HepG2 (cell line): ENCODE data around the gene ZNF276. TPM values are rescaled to one million over a fixed set of nuclear protein-coding genes. Genes with fewer than 3 reads are reported as not detected.

Experiments used
- EZH2 ChIP-seq: conservative IDR thresholded peaks from 2 replicates; pipeline ENCODE4 v1.6.1; 2012; ENCODE audit warnings: mild to moderate bottlenecking, low read depth, low read length, moderate library complexity
- IRF9 ChIP-seq: sonication (generic); formaldehyde crosslinking; IDR thresholded peaks from 2 replicates; pipeline ENCODE4 v1.8.0; 2022; ENCODE audit warnings: missing genetic modification reagents, mild to moderate bottlenecking, borderline replicate concordance
- JUND ChIP-seq: sonication (generic); formaldehyde crosslinking; IDR thresholded peaks from 2 replicates; pipeline ENCODE4 v1.8.0; 2022; ENCODE audit warnings: mild to moderate bottlenecking, missing genetic modification reagents
- PRDM10 ChIP-seq: sonication (generic); formaldehyde crosslinking; IDR thresholded peaks from 2 replicates; pipeline ENCODE4 v1.4.0; 2020; ENCODE audit warnings: low read depth, missing genetic modification reagents
- RELA ChIP-seq: sonication (generic); formaldehyde crosslinking; IDR thresholded peaks from 2 replicates; pipeline ENCODE4 v1.4.0; 2020; ENCODE audit warnings: missing genetic modification reagents
- SIX1 ChIP-seq: sonication (generic); formaldehyde crosslinking; IDR thresholded peaks from 2 replicates; pipeline ENCODE4 v1.4.0; 2020; ENCODE audit warnings: missing genetic modification reagents, borderline replicate concordance
- TOE1 ChIP-seq: sonication (generic); formaldehyde crosslinking; IDR thresholded peaks from 2 replicates; pipeline ENCODE4 v1.4.0; 2020; ENCODE audit warnings: mild to moderate bottlenecking, missing genetic modification reagents
- TRIM22 ChIP-seq: fragments of 450-650 bp; IDR thresholded peaks from 2 replicates; pipeline ENCODE4 v1.6.1; 2017
- TRIM24 ChIP-seq: sonication (generic); formaldehyde crosslinking; IDR thresholded peaks from 2 replicates; pipeline ENCODE4 v1.8.0; 2022; ENCODE audit warnings: mild to moderate bottlenecking, missing genetic modification reagents
- ZFYVE20 ChIP-seq: sonication (generic); formaldehyde crosslinking; IDR thresholded peaks from 2 replicates; pipeline ENCODE4 v1.8.0; 2023; ENCODE audit warnings: low read depth, mild to moderate bottlenecking, moderate library complexity, missing genetic modification reagents, borderline replicate concordance
- ZNF20 ChIP-seq: sonication (generic); formaldehyde crosslinking; IDR thresholded peaks from 2 replicates; pipeline ENCODE4 v1.4.0; 2020; ENCODE audit warnings: mild to moderate bottlenecking, moderate library complexity, missing genetic modification reagents
- ZNF318 ChIP-seq: sonication (generic); formaldehyde crosslinking; IDR thresholded peaks from 2 replicates; pipeline ENCODE4 v1.4.0; 2020; ENCODE audit warnings: mild to moderate bottlenecking, missing genetic modification reagents
- ZNF883 ChIP-seq: sonication (generic); formaldehyde crosslinking; IDR thresholded peaks from 2 replicates; pipeline ENCODE4 v1.5.1; 2020; ENCODE audit warnings: mild to moderate bottlenecking, missing genetic modification reagents; ENCODE audit errors: not compliant biosample characterization
- polyA plus RNA-seq, 8 experiments: library from polyadenylated mRNA; depleted of rRNA in 3 of 8; stranded (reverse) in 7 of 8; unstranded in 1 of 8; fragments of >200 nt; fragmentation: Illumina TruSeq in 4 of 8; extraction: Trizol in 4 of 8; gene quantifications; 2 replicates each; pipeline versions ENCODE4 v1.2.1 to v1.2.3, GENCODE V29; 2011 to 2016; ENCODE audit warnings: low read depth in 4 of 8, missing spikeins in 1 of 8, mixed read lengths in 1 of 8; ENCODE audit not compliant: insufficient read depth in 1 of 8
- total RNA-seq, 5 experiments: library from RNA; depleted of rRNA; stranded (reverse); fragments of >200 nt; fragmentation: Illumina TruSeq; extraction: Trizol; gene quantifications; 2 replicates each; pipeline ENCODE4 v1.2.3, GENCODE V29; 2016; ENCODE audit warnings: low read depth in 1 of 5

ZNF276 gene
- total and polyA plus RNA-seq, 2 of the 13 experiments (the other 11 are each of a cell fraction or from before 2014, with no cell fraction given): 17.7 to 18.0 TPM

- TF ChIP-seq TRIM22 (no peak), JUND (peak; percentile 74), SIX1 (CRISPR knock-in tag) (peak; percentile 57; the same call in 1 of the 2 replicates), RELA (CRISPR knock-in tag) (no peak; the same call in 1 of the 2 replicates), IRF9 (CRISPR knock-in tag) (peak; percentile 94), PRDM10 (CRISPR knock-in tag) (peak; percentile 82; the same call in 1 of the 2 replicates), EZH2 (no peak), ZNF318 (CRISPR knock-in tag) (peak; percentile 94), ZNF20 (CRISPR knock-in tag) (peak; percentile 39; the same call in 1 of the 2 replicates), ZFYVE20 (CRISPR knock-in tag) (peak; percentile 42; the same call in 1 of the 2 replicates), TRIM24 (CRISPR knock-in tag) (0 out of 2 replicates have a peak, but pooled peaks have one; percentile 29), TOE1 (CRISPR knock-in tag) (peak; percentile 98), ZNF883 (CRISPR knock-in tag) (peak; percentile 99)
Observed at GRCh38 chr16:89687092-89687940, 34.0 kb upstream of the ZNF276 start (continued).
